H1 (cell line): Measurements from ENCODE around the gene PLIN1. TPM values are rescaled to one million over a fixed set of nuclear protein-coding genes. Genes with fewer than 3 reads are reported as not detected.

Experiments used
- CTCF ChIA-PET: fragments of 300-600 bp; sonication (Branson Sonifier 250); formaldehyde crosslinking; loops from one replicate; lab custom pipeline; 2021; ENCODE audit not compliant: partially characterized antibody; lab: Charles Lee
- POLR2A ChIA-PET: fragments of 300-600 bp; sonication (Branson Sonifier 250); formaldehyde crosslinking; loops from one replicate; lab custom pipeline; 2021; ENCODE audit warnings: inconsistent platforms; ENCODE audit not compliant: partially characterized antibody; lab: Charles Lee
- DNase-seq, 2 experiments: peaks; one replicate each; pipeline versions ENCODE4 v3.0.0 to v3.0.0-alpha.2; 2010 to 2022; ENCODE audit warnings: low spot score in 2 of 2, low read depth in 1 of 2, mixed read lengths in 1 of 2
- FAIRE-seq: peaks from 2 replicates; lab custom pipeline; 2011; peaks lifted over from hg19 to GRCh38; lab: Jason Lieb, UNC
- H2AFZ ChIP-seq: 2 replicates; pipeline ENCODE4 v1.8.1; 2012; ENCODE audit warnings: low read length, inconsistent platforms
- H2AK5ac ChIP-seq: 2 replicates; pipeline ENCODE4 v1.6.1; 2013; ENCODE audit warnings: low read depth, low read length
- H2BK120ac ChIP-seq: replicated peaks from 2 replicates; pipeline ENCODE3; 2013; ENCODE audit warnings: low read depth, low read length, inconsistent platforms
- H2BK12ac ChIP-seq: 2 replicates; pipeline ENCODE4 v1.6.1; 2013; ENCODE audit warnings: low read depth, low read length
- H2BK15ac ChIP-seq: 2 replicates; pipeline ENCODE4 v1.6.1; 2013; ENCODE audit warnings: low read length
- H2BK20ac ChIP-seq: 2 replicates; pipeline ENCODE4 v1.6.1; 2013; ENCODE audit warnings: low read length
- H2BK5ac ChIP-seq: 2 replicates; pipeline ENCODE4 v1.6.1; 2013; ENCODE audit warnings: low read depth, low read length
- H3K14ac ChIP-seq: 2 replicates; pipeline ENCODE4 v1.6.1; 2013; ENCODE audit warnings: inconsistent platforms; ENCODE audit not compliant: insufficient read length
- H3K18ac ChIP-seq: 2 replicates; pipeline ENCODE4 v1.6.1; 2013; ENCODE audit warnings: low read length; ENCODE audit errors: extremely low read depth
- H3K23ac ChIP-seq: 2 replicates; pipeline ENCODE4 v1.6.1; 2013; ENCODE audit warnings: inconsistent platforms; ENCODE audit not compliant: insufficient read length
- H3K23me2 ChIP-seq: 2 replicates; pipeline ENCODE4 v1.6.1; 2013; ENCODE audit warnings: low read depth, low read length
- H3K27ac ChIP-seq: 2 replicates; pipeline ENCODE4 v1.6.1; 2011; ENCODE audit warnings: low read depth, low read length, inconsistent platforms
- H3K27me3 ChIP-seq, 4 experiments: replicated peaks in 1 of 4; 1 replicate in 1 of 4; 2 replicates in 3 of 4; pipeline versions ENCODE4 v1.6.1 to v1.8.1; 2011 to 2013; ENCODE audit warnings: low read length in 3 of 4, mild to moderate bottlenecking in 3 of 4, inconsistent platforms in 2 of 4, mixed read lengths in 2 of 4, moderate library complexity in 1 of 4; ENCODE audit not compliant: control insufficient read depth in 3 of 4, insufficient read depth in 3 of 4; ENCODE audit errors: extremely low read depth in 1 of 4
- H3K36me3 ChIP-seq, 4 experiments: 2 replicates each; pipeline versions ENCODE4 v1.6.1 to v1.8.1; 2011 to 2013; ENCODE audit warnings: mild to moderate bottlenecking in 4 of 4, low read length in 3 of 4, moderate library complexity in 2 of 4, control low read depth in 1 of 4, inconsistent platforms in 1 of 4; ENCODE audit not compliant: insufficient read depth in 4 of 4, control insufficient read depth in 2 of 4
- H3K4ac ChIP-seq: replicated peaks from 2 replicates; pipeline ENCODE3; 2013; ENCODE audit warnings: low read length, low read depth, mixed read lengths, inconsistent platforms; ENCODE audit not compliant: insufficient read length
- H3K4me1 ChIP-seq, 4 experiments: replicated peaks in 1 of 4; 1 replicate in 1 of 4; 2 replicates in 3 of 4; pipeline versions ENCODE4 v1.6.1 to v1.8.1; 2011 to 2013; ENCODE audit warnings: low read length in 3 of 4, inconsistent platforms in 2 of 4, mixed read lengths in 1 of 4; ENCODE audit not compliant: insufficient read depth in 4 of 4, control insufficient read depth in 3 of 4
- H3K4me2 ChIP-seq, 2 experiments: 2 replicates each; pipeline versions ENCODE4 v1.6.1 to v1.8.1; 2011 to 2013; ENCODE audit warnings: low read depth in 2 of 2, low read length in 2 of 2, control low read depth in 1 of 2, inconsistent platforms in 1 of 2, mild to moderate bottlenecking in 1 of 2; ENCODE audit not compliant: insufficient read depth in 1 of 2
- H3K4me3 ChIP-seq, 4 experiments: fragments of 200-600, 300-600 bp in 1 of 4; sonication (generic), shearing (Covaris generic), sonication (Bioruptor Twin) in 1 of 4; 2 replicates each; pipeline versions ENCODE4 v1.5.1 to v1.8.1; 2011 to 2016; ENCODE audit warnings: low read length in 4 of 4, low read depth in 3 of 4, control low read depth in 2 of 4, inconsistent platforms in 2 of 4, mild to moderate bottlenecking in 2 of 4, mixed read lengths in 1 of 4, moderate library complexity in 1 of 4; ENCODE audit not compliant: insufficient read depth in 2 of 4; ENCODE audit errors: extremely low read depth in 1 of 4
- H3K56ac ChIP-seq: replicated peaks from 2 replicates; pipeline ENCODE3; 2013; ENCODE audit warnings: low read depth, mild to moderate bottlenecking, mixed read lengths, low read length, inconsistent platforms; ENCODE audit not compliant: insufficient read length
- H3K79me1 ChIP-seq: 2 replicates; pipeline ENCODE4 v1.6.1; 2013; ENCODE audit warnings: low read depth, low read length, control low read depth
- H3K79me2 ChIP-seq, 2 experiments: 2 replicates each; pipeline versions ENCODE4 v1.6.1 to v1.8.1; 2012 to 2013; ENCODE audit warnings: low read length in 2 of 2, mild to moderate bottlenecking in 2 of 2, inconsistent platforms in 1 of 2; ENCODE audit not compliant: insufficient read depth in 2 of 2, control insufficient read depth in 1 of 2
- H3K9ac ChIP-seq, 4 experiments: replicated peaks in 1 of 4; 1 replicate in 1 of 4; 2 replicates in 3 of 4; pipeline versions ENCODE4 v1.6.1 to v1.8.1; 2011 to 2013; ENCODE audit warnings: low read depth in 3 of 4, low read length in 3 of 4, control low read depth in 2 of 4, mild to moderate bottlenecking in 2 of 4, moderate library complexity in 2 of 4, inconsistent platforms in 1 of 4; ENCODE audit errors: extremely low read depth in 1 of 4
- H3K9me3 ChIP-seq, 2 experiments: 2 replicates each; pipeline versions ENCODE4 v1.6.1 to v1.8.1; 2012 to 2013; ENCODE audit warnings: mild to moderate bottlenecking in 2 of 2, moderate library complexity in 2 of 2, control low read depth in 1 of 2, inconsistent platforms in 1 of 2, low read depth in 1 of 2, low read length in 1 of 2, mixed read lengths in 1 of 2; ENCODE audit not compliant: insufficient read depth in 2 of 2
- H4K20me1 ChIP-seq, 2 experiments: replicated peaks in 1 of 2; 2 replicates each; pipeline versions ENCODE3 to v1.8.1; 2011 to 2013; ENCODE audit warnings: inconsistent platforms in 2 of 2, low read length in 2 of 2, mild to moderate bottlenecking in 1 of 2; ENCODE audit not compliant: insufficient read depth in 2 of 2, control insufficient read depth in 1 of 2
- H4K5ac ChIP-seq: 2 replicates; pipeline ENCODE4 v1.6.1; 2013; ENCODE audit warnings: low read length, low read depth, mixed read lengths, inconsistent platforms; ENCODE audit not compliant: insufficient read length
- H4K8ac ChIP-seq: 2 replicates; pipeline ENCODE4 v1.8.0; 2013; ENCODE audit warnings: mild to moderate bottlenecking, moderate library complexity, low read length, inconsistent platforms; ENCODE audit not compliant: insufficient read depth; ENCODE audit errors: extremely low read depth
- H4K91ac ChIP-seq: replicated peaks from 2 replicates; pipeline ENCODE3; 2013; ENCODE audit warnings: low read length, mixed read lengths, inconsistent platforms; ENCODE audit not compliant: insufficient read length
- CHD1 ChIP-seq: IDR thresholded peaks from 2 replicates; pipeline ENCODE4 v1.6.1; 2012; ENCODE audit warnings: low read depth, low read length, improper control_type of control experiment
- CTBP2 ChIP-seq: IDR thresholded peaks from 2 replicates; pipeline ENCODE4 v1.7.0; 2011; ENCODE audit warnings: borderline replicate concordance, mild to moderate bottlenecking, moderate library complexity, mixed read lengths, low read length; ENCODE audit not compliant: insufficient read depth, insufficient read length
- E2F6 ChIP-seq: IDR thresholded peaks from 2 replicates; pipeline ENCODE4 v1.6.1; 2012; ENCODE audit warnings: inconsistent platforms
- FOSL1 ChIP-seq: IDR thresholded peaks from 2 replicates; pipeline ENCODE4 v1.6.1; 2011; ENCODE audit warnings: mild to moderate bottlenecking, low read depth, low read length, moderate library complexity; ENCODE audit not compliant: insufficient read depth
- GABPA ChIP-seq: IDR thresholded peaks from 2 replicates; pipeline ENCODE4 v1.6.1; 2011; ENCODE audit warnings: mild to moderate bottlenecking, low read length, moderate library complexity, borderline replicate concordance; ENCODE audit not compliant: insufficient read depth
- PHF8 ChIP-seq: fragments of 200-600 bp; sonication (generic); conservative IDR thresholded peaks from 2 replicates; pipeline ENCODE4 v1.7.1; 2012; ENCODE audit warnings: low read depth, mild to moderate bottlenecking, inconsistent platforms, low read length, moderate library complexity
- POLR2A ChIP-seq, 2 experiments: IDR thresholded peaks; 1 replicate in 1 of 2; 2 replicates in 1 of 2; pipeline ENCODE4 v1.6.1; 2011; ENCODE audit warnings: low read depth in 2 of 2, low read length in 2 of 2, mild to moderate bottlenecking in 2 of 2; ENCODE audit errors: control extremely low read depth in 1 of 2
- RNF2 ChIP-seq: fragments of 200-900, 300-1000 bp; sonication (generic); IDR thresholded peaks from 2 replicates; pipeline ENCODE4 v1.7.1; 2016; ENCODE audit warnings: borderline replicate concordance, low read depth, mild to moderate bottlenecking, antibody characterized with exemption, low read length; ENCODE audit not compliant: poor library complexity, severe bottlenecking; ENCODE audit errors: missing control alignments
- SAP30 ChIP-seq: fragments of 300-600 bp; sonication (generic); IDR thresholded peaks from 2 replicates; pipeline ENCODE4 v1.7.1; 2012; ENCODE audit warnings: low read length, moderate library complexity, mild to moderate bottlenecking, inconsistent platforms; ENCODE audit not compliant: insufficient read depth, insufficient replicate concordance
- SP1 ChIP-seq: IDR thresholded peaks from 2 replicates; pipeline ENCODE4 v1.6.1; 2011; ENCODE audit warnings: low read depth, low read length
- TEAD4 ChIP-seq: IDR thresholded peaks from 2 replicates; pipeline ENCODE4 v1.6.1; 2012; ENCODE audit warnings: low read depth, low read length, inconsistent platforms, mixed read lengths
- YY1 ChIP-seq: IDR thresholded peaks from 2 replicates; pipeline ENCODE4 v1.6.1; 2011; ENCODE audit warnings: low read depth, mild to moderate bottlenecking, low read length
- whole genome bisulfite sequencing, 2 experiments: shearing (Covaris generic) in 1 of 2; methylation state at CpG; one replicate each; pipeline versions ENCODE4 v1.1.6 to v1.1.7; 2013 to 2015; ENCODE audit warnings: low lambda C conversion rate in 2 of 2, mixed read lengths in 2 of 2, inconsistent platforms in 1 of 2, low coverage in 1 of 2, missing lambda C conversion rate in 1 of 2; ENCODE audit not compliant: insufficient replicate concordance in 2 of 2, insufficient coverage in 1 of 2, insufficient read length in 1 of 2; ENCODE audit errors: extremely low coverage in 1 of 2, missing lambda C conversion rate in 1 of 2; 5-methylcytosine and 5-hydroxymethylcytosine counted together
- polyA plus RNA-seq, 7 experiments: library from polyadenylated mRNA; depleted of rRNA in 3 of 7; stranded (reverse) in 5 of 7; unstranded in 2 of 7; fragments of >200 nt in 5 of 7; fragments of 200-250 nt in 2 of 7; gene quantifications; 1 replicate in 5 of 7; 2 replicates in 1 of 7; 4 replicates in 1 of 7; pipeline versions ENCODE4 v1.2.1 to v1.2.3, GENCODE V29; 2011 to 2013; ENCODE audit warnings: missing spikeins in 2 of 7, mixed read lengths in 2 of 7
- total RNA-seq: library from RNA; stranded (reverse); fragmentation: NEBNext Ultra II Directional; extraction: Animal tissue kit (Norgen Biotek cat#: 25700); gene quantifications from 2 replicates; pipeline ENCODE4 v1.2.1, GENCODE V29; 2021
- TF ChIP-seq, protein P1 (sequence below): IDR thresholded peaks from 2 replicates; pipeline ENCODE4 v1.6.1; 2011; ENCODE audit warnings: low read depth, mild to moderate bottlenecking, low read length; ENCODE audit not compliant: insufficient read depth

PLIN1 gene
- total and polyA plus RNA-seq, 2 of the 8 experiments (the other 6 are each of a cell fraction or from before 2014, with no cell fraction given) = 0.33 TPM; not detected in 1

- no peaks in the 10 kb centered on the region; a peak in 1 of 7 replicates for H3K27me3 ChIP-seq
- no peak overlapping the region for H3K9ac ChIP-seq
- H2BK15ac ChIP-seq = no peak overlapping the region
- H3K4me1 ChIP-seq = no peaks in the 10 kb centered on the region
- H3K27ac ChIP-seq = no peak overlapping the region
- no peak overlapping the region for H2BK12ac ChIP-seq
- H3K9me3 ChIP-seq = no peaks in the 10 kb centered on the region
- H4K8ac ChIP-seq = no peak overlapping the region
- H3K79me2 ChIP-seq = no peaks in the 10 kb centered on the region
- no peak overlapping the region for H2BK5ac ChIP-seq
- H3K4me2 ChIP-seq = no peak overlapping the region
- H3K14ac ChIP-seq = no peak overlapping the region
- no peak for TF ChIP-seq GABPA
- TF ChIP-seq CHD1 = no peak
- TF ChIP-seq E2F6 = no peak
- no peak for TF ChIP-seq FOSL1
- TF ChIP-seq YY1 = no peak
- TF ChIP-seq TEAD4 = no peak
- TF ChIP-seq PHF8 = no peak
- no peak for TF ChIP-seq RNF2
- TF ChIP-seq, protein P1, sequence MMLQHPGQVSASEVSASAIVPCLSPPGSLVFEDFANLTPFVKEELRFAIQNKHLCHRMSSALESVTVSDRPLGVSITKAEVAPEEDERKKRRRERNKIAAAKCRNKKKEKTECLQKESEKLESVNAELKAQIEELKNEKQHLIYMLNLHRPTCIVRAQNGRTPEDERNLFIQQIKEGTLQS = no peak
- TF ChIP-seq POLR2A (IDR thresholded peaks at IDR 0.05; ENCODE audit: control extremely low read depth in 1 of 2, low read depth in 2 of 2, low read length in 2 of 2) = no peak
- no peak for TF ChIP-seq CTBP2
- TF ChIP-seq SAP30 = no peak
- TF ChIP-seq SP1 = no peak
- no peak overlapping the region for H2AFZ ChIP-seq
- DNase-seq = no peak
- no peaks in the 10 kb centered on the region; the same call in 1 of the 2 replicates for H3K23me2 ChIP-seq
- POLR2A ChIA-PET = no interaction called here
- H2AK5ac ChIP-seq = no peak overlapping the region
- no peak for FAIRE-seq
- no peak overlapping the region for H2BK20ac ChIP-seq
- no peaks in the 10 kb centered on the region for H3K36me3 ChIP-seq
- no peak overlapping the region for H3K18ac ChIP-seq
- CTCF ChIA-PET = interaction anchor here (2.5 kb wide), 1 partner anchor 9 kb away, joined by 12 read pairs; no protein-coding TSS in a partner anchor
- no peaks in the 10 kb centered on the region for H4K20me1 ChIP-seq
- H2BK120ac ChIP-seq = no peak overlapping the region
- H3K4me3 ChIP-seq = no peak overlapping the region
- no peaks in the 10 kb centered on the region for H3K79me1 ChIP-seq
- no peak overlapping the region for H3K4ac ChIP-seq
- H3K23ac ChIP-seq = no peak overlapping the region
- 94% methylated on average over 2 of the region's 2 CpGs; no CpG with 5 or more reads in 1 of the 2 experiments for WGBS, 2 experiments
- no peak overlapping the region for H4K91ac ChIP-seq
- H3K56ac ChIP-seq = no peak overlapping the region
- no peak overlapping the region for H4K5ac ChIP-seq
Measured at GRCh38 chr15:89681146-89681545, 2.0 kb upstream of the PLIN1 start.
